ENCODE results near the gene KRTAP5-5. TPM values are rescaled to one million over a fixed set of nuclear protein-coding genes. Genes with fewer than 3 reads are reported as not detected.

Gene KRTAP5-5
- total and polyA plus RNA-seq, 2 of the 13 experiments (the other 11 are each of a cell fraction or from before 2014, with no cell fraction given), result not detected

DNA sequence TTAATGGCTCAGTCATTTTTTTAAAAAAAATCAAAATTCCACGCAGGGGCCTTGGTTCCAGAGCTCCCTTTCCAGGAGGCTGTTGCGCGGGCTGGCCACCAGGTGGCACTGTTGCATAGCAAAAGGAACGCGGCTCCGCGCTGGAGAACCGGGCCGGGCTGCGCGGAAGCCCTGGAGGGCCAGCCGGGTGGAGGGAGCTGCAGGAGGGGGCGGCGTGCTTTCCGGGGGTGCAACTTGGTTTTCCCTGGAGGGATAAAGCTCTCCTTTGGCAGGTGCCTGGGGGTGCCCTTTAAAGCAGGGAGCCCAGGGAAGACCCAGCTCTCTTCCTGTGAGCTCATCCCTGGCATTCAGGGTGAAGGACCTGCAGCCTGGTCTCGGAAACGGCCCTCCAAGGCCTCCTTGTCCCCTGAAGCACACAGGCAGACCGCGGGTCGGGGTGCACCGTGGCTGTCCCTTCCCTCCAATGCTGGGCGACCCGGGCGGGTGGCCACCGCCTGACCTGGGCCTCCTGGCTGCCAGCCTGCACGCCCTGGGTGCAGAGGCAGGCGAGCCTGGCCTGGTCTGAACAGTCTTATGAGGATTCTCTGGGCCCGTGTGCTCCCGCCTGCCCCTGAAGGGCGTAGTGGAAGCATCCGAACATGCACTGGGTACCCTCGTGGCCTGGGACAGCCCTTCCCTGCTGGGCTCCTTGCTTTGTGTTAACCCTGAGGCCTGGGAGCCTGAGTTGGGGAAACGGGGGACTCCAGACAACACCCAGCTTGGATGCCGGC lies 23.4 kb downstream of the KRTAP5-5 start (continued):
- TF ChIP-seq, protein P1, sequence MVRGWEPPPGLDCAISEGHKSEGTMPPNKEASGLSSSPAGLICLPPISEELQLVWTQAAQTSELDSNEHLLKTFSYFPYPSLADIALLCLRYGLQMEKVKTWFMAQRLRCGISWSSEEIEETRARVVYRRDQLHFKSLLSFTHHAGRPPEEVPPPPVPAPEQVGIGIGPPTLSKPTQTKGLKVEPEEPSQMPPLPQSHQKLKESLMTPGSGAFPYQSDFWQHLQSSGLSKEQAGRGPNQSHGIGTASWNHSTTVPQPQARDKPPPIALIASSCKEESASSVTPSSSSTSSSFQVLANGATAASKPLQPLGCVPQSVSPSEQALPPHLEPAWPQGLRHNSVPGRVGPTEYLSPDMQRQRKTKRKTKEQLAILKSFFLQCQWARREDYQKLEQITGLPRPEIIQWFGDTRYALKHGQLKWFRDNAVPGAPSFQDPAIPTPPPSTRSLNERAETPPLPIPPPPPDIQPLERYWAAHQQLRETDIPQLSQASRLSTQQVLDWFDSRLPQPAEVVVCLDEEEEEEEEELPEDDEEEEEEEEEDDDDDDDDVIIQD (CRISPR knock-in tag; IDR thresholded peaks at IDR 0.05; ENCODE audit: low read depth), result peak; percentile 54; the same call in 1 of the 2 replicates
- TF ChIP-seq YY1 (IDR thresholded peaks at IDR 0.05; ENCODE audit: insufficient read depth, insufficient replicate concordance, low read depth, low read length), result peak; percentile 32
- peak; percentile 57; the same call in 1 of the 2 replicates for TF ChIP-seq GATAD1 (CRISPR knock-in tag; IDR thresholded peaks at IDR 0.05)
- TF ChIP-seq, protein P2, sequence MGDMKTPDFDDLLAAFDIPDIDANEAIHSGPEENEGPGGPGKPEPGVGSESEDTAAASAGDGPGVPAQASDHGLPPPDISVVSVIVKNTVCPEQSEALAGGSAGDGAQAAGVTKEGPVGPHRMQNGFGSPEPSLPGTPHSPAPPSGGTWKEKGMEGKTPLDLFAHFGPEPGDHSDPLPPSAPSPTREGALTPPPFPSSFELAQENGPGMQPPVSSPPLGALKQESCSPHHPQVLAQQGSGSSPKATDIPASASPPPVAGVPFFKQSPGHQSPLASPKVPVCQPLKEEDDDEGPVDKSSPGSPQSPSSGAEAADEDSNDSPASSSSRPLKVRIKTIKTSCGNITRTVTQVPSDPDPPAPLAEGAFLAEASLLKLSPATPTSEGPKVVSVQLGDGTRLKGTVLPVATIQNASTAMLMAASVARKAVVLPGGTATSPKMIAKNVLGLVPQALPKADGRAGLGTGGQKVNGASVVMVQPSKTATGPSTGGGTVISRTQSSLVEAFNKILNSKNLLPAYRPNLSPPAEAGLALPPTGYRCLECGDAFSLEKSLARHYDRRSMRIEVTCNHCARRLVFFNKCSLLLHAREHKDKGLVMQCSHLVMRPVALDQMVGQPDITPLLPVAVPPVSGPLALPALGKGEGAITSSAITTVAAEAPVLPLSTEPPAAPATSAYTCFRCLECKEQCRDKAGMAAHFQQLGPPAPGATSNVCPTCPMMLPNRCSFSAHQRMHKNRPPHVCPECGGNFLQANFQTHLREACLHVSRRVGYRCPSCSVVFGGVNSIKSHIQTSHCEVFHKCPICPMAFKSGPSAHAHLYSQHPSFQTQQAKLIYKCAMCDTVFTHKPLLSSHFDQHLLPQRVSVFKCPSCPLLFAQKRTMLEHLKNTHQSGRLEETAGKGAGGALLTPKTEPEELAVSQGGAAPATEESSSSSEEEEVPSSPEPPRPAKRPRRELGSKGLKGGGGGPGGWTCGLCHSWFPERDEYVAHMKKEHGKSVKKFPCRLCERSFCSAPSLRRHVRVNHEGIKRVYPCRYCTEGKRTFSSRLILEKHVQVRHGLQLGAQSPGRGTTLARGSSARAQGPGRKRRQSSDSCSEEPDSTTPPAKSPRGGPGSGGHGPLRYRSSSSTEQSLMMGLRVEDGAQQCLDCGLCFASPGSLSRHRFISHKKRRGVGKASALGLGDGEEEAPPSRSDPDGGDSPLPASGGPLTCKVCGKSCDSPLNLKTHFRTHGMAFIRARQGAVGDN (CRISPR knock-in tag; IDR thresholded peaks at IDR 0.05), result peak; percentile 95
- peak; percentile 38; the same call in 1 of the 2 replicates for TF ChIP-seq SMAD9 (CRISPR knock-in tag; IDR thresholded peaks at IDR 0.05)
- 0 out of 2 replicates have a peak, but pooled peaks have one; percentile 37 for TF ChIP-seq ZNF263 (CRISPR knock-in tag; IDR thresholded peaks at IDR 0.05)
- TF ChIP-seq, protein P3, sequence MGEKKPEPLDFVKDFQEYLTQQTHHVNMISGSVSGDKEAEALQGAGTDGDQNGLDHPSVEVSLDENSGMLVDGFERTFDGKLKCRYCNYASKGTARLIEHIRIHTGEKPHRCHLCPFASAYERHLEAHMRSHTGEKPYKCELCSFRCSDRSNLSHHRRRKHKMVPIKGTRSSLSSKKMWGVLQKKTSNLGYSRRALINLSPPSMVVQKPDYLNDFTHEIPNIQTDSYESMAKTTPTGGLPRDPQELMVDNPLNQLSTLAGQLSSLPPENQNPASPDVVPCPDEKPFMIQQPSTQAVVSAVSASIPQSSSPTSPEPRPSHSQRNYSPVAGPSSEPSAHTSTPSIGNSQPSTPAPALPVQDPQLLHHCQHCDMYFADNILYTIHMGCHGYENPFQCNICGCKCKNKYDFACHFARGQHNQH (CRISPR knock-in tag; IDR thresholded peaks at IDR 0.05), result 0 out of 2 replicates have a peak, but pooled peaks have one; percentile 56
- no peak for TF ChIP-seq ZNF562 (CRISPR knock-in tag; IDR thresholded peaks at IDR 0.05; ENCODE audit: borderline replicate concordance)
- TF ChIP-seq, protein P4, sequence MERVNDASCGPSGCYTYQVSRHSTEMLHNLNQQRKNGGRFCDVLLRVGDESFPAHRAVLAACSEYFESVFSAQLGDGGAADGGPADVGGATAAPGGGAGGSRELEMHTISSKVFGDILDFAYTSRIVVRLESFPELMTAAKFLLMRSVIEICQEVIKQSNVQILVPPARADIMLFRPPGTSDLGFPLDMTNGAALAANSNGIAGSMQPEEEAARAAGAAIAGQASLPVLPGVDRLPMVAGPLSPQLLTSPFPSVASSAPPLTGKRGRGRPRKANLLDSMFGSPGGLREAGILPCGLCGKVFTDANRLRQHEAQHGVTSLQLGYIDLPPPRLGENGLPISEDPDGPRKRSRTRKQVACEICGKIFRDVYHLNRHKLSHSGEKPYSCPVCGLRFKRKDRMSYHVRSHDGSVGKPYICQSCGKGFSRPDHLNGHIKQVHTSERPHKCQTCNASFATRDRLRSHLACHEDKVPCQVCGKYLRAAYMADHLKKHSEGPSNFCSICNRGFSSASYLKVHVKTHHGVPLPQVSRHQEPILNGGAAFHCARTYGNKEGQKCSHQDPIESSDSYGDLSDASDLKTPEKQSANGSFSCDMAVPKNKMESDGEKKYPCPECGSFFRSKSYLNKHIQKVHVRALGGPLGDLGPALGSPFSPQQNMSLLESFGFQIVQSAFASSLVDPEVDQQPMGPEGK (CRISPR knock-in tag; IDR thresholded peaks at IDR 0.05), result peak; percentile 79
- no peak for TF ChIP-seq ZNF577 (CRISPR knock-in tag; IDR thresholded peaks at IDR 0.05; ENCODE audit: borderline replicate concordance, low read depth)
- TF ChIP-seq, protein P5, sequence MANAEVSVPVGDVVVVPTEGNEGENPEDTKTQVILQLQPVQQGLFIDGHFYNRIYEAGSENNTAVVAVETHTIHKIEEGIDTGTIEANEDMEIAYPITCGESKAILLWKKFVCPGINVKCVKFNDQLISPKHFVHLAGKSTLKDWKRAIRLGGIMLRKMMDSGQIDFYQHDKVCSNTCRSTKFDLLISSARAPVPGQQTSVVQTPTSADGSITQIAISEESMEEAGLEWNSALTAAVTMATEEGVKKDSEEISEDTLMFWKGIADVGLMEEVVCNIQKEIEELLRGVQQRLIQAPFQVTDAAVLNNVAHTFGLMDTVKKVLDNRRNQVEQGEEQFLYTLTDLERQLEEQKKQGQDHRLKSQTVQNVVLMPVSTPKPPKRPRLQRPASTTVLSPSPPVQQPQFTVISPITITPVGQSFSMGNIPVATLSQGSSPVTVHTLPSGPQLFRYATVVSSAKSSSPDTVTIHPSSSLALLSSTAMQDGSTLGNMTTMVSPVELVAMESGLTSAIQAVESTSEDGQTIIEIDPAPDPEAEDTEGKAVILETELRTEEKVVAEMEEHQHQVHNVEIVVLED (CRISPR knock-in tag; IDR thresholded peaks at IDR 0.05; ENCODE audit: borderline replicate concordance), result 0 out of 2 replicates have a peak, but pooled peaks have one; percentile 28
- TF ChIP-seq ZNF3 (CRISPR knock-in tag; IDR thresholded peaks at IDR 0.05), result no peak
- TF ChIP-seq, protein P6, sequence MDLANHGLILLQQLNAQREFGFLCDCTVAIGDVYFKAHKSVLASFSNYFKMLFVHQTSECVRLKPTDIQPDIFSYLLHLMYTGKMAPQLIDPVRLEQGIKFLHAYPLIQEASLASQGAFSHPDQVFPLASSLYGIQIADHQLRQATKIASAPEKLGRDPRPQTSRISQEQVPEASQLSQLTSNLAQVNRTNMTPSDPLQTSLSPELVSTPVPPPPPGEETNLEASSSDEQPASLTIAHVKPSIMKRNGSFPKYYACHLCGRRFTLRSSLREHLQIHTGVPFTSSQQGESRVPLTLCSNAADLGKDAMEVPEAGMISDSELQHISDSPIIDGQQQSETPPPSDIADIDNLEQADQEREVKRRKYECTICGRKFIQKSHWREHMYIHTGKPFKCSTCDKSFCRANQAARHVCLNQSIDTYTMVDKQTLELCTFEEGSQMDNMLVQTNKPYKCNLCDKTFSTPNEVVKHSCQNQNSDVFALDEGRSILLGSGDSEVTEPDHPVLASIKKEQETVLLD (CRISPR knock-in tag; IDR thresholded peaks at IDR 0.05; ENCODE audit: low read depth), result no peak
- peak; percentile 11; the same call in 1 of the 2 replicates for TF ChIP-seq ZNF768 (CRISPR knock-in tag; IDR thresholded peaks at IDR 0.05)
- peak; percentile 81 for TF ChIP-seq ERF (CRISPR knock-in tag; IDR thresholded peaks at IDR 0.05)
